ENCODE results near the gene RPL35. TPM values are rescaled to one million over a fixed set of nuclear protein-coding genes. Genes with fewer than 3 reads are reported as not detected.

Gene RPL35
- total RNA-seq, 2 experiments from 2014 or later: 2,220 to 2,231 TPM

DNA sequence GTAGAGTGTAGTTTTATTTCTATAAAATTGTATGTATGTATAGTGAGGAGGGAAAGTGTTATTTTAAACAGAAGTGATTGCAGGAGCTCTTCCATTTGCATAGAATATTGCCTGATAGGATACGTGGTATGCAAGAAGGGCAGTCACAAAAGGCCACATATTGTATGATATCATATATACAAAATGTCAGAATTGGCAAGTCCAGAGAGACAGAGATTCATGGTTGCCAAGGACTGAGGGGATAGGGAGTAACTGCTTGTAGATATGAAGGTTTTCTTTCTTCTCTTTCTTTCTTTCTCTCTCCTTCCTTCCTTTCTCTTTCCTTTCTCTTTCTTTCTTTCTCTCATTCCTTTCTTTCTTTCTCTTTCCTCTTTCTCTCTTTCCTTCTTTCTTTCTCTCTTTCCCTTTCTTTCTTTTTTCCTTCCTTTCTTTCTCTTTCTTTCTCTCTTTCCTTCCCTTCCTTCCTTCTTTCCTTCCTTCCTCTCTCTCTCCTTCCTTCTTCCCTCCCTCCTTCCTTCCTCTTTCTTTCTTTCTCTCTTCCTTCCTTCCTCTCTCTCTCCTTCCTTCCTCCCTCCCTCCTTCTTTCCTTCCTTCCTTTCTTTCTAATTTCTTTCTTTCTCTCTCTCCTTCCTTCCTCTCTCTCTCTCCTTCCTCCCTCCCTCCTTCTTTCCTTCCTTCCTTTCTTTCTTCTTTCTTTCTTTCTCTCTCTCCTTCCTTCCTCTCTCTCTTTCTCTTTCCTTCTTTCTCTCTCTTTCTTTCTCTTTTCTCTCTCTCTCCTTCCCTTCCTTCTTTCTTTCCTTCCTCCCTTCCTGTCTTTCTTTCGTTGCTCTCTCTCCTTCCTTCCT, 33.0 kb downstream of the RPL35 start:
- no peak for DNase-seq
- no peaks in the 10 kb centered on the region for H3K27me3 Mint-ChIP-seq
- no peak overlapping the region for H3K27ac Mint-ChIP-seq
- H3K4me1 Mint-ChIP-seq: no peaks in the 10 kb centered on the region
- peaks cover 3% of the 10 kb centered on the region for H3K9me3 Mint-ChIP-seq
- no peak overlapping the region for H3K4me3 Mint-ChIP-seq
- no peaks in the 10 kb centered on the region for H3K36me3 Mint-ChIP-seq

DNA sequence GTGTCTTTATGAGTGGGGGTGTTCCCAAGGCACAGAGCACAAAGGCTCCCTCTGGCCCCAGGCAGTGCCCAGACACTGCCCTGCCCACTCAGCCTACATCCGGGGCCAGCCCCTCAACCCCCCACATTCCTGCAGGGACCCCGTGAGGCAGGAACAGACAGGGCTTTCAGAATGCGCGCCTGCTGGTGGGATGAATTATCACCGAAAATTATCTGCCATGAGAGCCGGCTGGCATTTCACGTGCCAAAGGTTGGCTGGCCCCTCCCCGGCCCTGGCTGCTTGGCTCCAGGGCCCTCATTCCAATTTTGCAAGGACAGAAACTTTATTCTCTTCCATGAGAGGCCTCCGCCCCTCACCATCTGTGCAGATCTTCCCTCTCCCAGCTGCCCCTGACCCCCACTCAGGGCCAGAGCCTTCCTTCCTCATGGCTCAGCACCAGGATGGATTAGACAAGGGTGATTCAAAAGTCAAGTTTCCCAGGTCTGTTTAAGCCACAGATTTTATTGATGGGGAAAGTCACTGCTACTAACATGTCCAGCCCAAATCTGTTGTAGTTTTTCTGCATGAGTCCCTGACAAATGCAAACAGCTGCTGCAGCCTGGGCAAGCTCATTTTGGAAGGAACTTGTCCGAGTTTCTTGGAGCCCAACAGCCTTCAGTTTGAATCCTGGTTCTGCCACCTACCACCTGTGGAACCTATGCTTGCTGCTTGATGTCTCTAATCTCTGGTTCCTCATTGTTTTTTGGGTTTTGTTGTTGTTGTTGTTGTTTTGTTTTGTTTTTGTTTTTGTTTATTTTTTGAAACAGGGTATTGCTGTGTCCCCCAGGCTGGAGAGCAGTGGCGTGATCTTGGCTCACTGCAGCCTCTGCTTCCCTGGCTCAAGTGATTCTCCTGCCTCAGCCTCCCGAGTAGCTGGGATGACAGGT, 40.8 kb downstream of the RPL35 start:
- Mint-ChIP-seq H3K9me3 (no peaks in the 10 kb centered on the region), H3K27me3 (peaks cover 27% of the 10 kb centered on the region), H3K27ac (no peak overlapping the region), H3K36me3 (no peaks in the 10 kb centered on the region), H3K4me3 (no peak overlapping the region), H3K4me1 (peaks cover 9% of the 10 kb centered on the region)
- no peak for DNase-seq

DNA sequence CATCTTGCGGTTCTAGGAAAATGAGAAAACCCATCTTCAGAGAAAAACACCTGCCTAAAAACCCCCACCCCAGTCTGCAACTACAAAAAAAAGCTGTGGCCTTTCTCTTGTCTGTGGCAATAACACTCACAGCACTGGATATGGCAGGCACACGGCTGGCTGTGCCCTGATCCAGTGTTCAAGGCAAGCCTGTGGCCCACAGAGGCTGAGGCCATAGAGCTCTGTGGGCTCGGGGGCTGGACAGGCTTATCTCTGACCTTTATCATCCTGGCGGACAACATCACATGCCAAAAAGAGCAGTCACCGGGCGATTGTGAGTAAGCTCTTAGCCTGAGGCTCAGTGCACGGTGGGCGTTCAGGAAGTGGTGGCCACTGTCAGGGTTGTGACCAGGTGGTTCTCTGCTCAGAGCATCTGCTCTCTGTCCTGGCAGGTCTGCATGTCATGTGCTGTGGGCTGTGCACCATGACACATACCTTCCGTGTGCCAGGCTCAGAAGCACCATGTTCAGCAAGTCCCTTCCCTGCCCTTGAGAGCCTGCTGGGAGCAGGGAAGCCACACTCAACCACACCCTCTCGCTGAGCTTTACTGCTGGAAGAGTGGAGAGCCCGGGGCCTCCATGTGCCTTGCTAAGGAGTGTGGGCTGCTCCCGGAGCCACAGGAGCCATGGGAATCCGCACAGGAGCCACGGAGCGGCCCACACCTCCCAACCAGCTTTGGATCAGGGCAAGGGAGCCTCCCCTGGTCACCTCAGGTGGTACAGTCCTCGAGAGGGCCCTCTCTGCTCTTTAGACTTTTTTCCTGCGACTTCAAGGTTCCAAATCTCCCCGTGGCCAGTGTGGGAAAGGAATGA, 43.1 kb downstream of the RPL35 start:
- peak overlapping the region; percentile 8 for H3K4me3 Mint-ChIP-seq
- DNase-seq: peak; percentile 60
- H3K27me3 Mint-ChIP-seq: peaks cover 27% of the 10 kb centered on the region
- H3K36me3 Mint-ChIP-seq: no peaks in the 10 kb centered on the region
- no peaks in the 10 kb centered on the region for H3K9me3 Mint-ChIP-seq
- peaks cover 9% of the 10 kb centered on the region for H3K4me1 Mint-ChIP-seq
- H3K27ac Mint-ChIP-seq: peak overlapping the region; percentile 34

DNA sequence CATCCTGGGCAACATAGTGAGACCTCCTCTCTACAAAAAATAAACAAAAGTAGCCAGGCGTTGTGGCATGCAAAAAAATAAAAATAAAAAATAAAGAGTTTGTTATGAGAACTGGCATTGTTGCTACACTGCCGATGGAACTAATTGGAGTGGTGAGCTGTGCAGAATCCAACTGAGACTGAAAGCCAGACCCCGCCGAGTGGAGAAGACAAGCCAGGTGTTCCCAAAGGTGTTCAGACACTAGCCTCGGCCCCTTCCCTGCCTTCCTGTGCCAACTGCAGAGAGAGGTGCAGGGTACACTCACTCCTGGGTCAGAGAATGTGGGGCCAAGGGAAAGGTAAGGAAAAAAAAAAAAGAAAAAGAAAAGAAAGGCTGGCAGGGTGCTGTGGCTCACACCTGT, 46.2 kb downstream of the RPL35 start:
- no peaks in the 10 kb centered on the region for H3K9me3 Mint-ChIP-seq
- H3K4me1 Mint-ChIP-seq: peaks cover 9% of the 10 kb centered on the region
- DNase-seq: no peak
- no peak overlapping the region for H3K27ac Mint-ChIP-seq
- H3K36me3 Mint-ChIP-seq: no peaks in the 10 kb centered on the region
- no peak overlapping the region for H3K4me3 Mint-ChIP-seq
- peaks cover 18% of the 10 kb centered on the region for H3K27me3 Mint-ChIP-seq

DNA sequence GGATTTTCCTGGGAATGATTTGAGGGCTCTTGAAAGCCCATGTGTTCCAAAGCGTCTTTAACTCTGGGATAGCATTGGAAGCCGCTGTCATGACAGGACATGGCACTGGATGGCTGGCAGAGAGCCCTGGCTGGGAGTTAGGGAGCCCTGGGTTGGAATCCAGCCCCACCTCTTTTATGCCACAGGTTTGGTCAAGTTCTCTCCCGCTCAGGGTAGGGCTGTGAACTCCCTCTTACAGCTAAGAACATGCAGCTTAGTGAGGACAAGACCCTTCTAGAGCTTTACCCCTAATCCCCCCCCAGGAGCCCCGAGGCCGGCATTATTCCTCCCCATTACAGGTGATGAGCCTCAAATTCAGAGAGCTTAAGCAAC, 47.6 kb downstream of the RPL35 start:
- peaks cover 18% of the 10 kb centered on the region for H3K27me3 Mint-ChIP-seq
- peaks cover 9% of the 10 kb centered on the region for H3K4me1 Mint-ChIP-seq
- no peak for DNase-seq
- no peaks in the 10 kb centered on the region for H3K36me3 Mint-ChIP-seq
- no peak overlapping the region for H3K4me3 Mint-ChIP-seq
- H3K9me3 Mint-ChIP-seq: no peaks in the 10 kb centered on the region
- H3K27ac Mint-ChIP-seq: no peak overlapping the region

DNA sequence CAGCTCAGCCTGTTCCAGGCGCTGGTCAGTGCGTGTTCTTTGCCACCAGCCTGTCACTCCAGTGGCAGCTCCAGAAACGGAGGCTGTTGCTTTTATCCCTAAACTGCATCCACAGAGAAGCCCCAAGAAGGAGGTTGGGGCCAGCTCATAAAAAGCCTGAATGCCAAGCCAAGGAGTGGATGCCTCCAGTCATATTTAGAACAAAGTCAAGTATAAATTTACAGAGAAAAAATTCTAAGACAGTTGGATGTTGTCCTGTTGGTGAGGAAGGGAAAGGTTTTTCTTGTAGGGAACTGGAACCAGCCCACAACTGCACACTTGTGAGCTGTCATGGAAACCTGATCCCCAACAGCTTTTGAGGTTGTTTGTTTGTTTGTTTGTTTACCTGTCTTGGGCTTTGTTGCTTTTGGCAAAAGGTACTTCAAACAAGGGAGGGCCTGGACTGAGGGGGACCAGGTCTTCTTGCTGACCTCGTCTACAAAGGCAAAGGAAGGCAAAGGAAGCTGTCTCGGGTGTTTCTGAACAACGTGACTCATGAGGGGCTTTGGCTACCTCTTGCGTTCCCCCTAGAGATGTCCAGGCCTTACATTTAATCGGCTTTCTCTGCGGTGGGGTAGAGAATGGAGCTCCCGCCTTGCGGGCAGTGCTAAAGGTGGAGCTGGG, 48.1 kb downstream of the RPL35 start:
- H3K9me3 Mint-ChIP-seq: no peaks in the 10 kb centered on the region
- H3K36me3 Mint-ChIP-seq: no peaks in the 10 kb centered on the region
- H3K27me3 Mint-ChIP-seq: peaks cover 16% of the 10 kb centered on the region
- H3K4me1 Mint-ChIP-seq: peaks cover 7% of the 10 kb centered on the region
- no peak for DNase-seq
- H3K27ac Mint-ChIP-seq: no peak overlapping the region
- H3K4me3 Mint-ChIP-seq: no peak overlapping the region

DNA sequence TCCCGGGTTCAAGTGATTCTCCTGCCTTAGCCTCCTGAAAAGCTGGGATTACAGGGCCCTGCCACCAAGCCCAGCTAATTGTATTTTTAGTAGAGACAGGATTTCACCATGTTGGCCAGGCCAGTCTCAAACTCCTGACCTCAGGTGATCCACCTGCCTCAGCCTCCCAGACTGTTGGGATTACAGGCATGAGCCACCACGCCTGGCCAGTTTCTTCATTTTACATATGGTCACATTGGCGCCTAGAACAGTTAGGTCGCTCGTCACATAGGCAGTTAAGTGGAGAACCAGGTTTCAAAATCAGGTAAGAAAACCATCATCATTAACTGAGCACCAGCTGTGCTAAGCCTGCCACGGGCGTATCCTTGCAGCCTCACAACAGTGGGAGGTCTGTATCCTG, 48.7 kb downstream of the RPL35 start:
- H3K4me3 Mint-ChIP-seq: no peak overlapping the region
- H3K27ac Mint-ChIP-seq: no peak overlapping the region
- no peaks in the 10 kb centered on the region for H3K9me3 Mint-ChIP-seq
- no peak for DNase-seq
- peaks cover 10% of the 10 kb centered on the region for H3K27me3 Mint-ChIP-seq
- H3K4me1 Mint-ChIP-seq: peaks cover 1% of the 10 kb centered on the region
- H3K36me3 Mint-ChIP-seq: no peaks in the 10 kb centered on the region

DNA sequence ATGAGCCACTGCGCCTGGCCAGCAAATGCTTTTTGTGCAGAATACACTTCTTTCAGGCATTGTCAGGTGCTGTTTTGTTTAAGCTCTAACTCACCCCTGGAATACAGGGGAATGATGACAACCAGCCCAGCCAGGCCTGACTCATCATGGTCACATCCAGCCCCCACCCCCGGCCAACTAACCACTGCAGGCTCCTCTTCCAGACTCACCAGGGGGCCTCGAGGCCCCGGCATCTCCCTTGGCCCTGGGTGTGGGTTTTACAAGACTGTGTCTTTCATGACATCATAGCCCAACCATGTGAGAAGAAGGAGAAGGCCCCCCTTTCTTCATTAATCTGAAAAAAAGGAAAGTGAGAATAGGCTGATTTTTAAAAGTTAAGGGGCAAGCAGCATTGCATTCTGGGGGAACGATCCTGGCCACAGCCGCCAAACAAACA, 49.3 kb downstream of the RPL35 start:
- H3K9me3 Mint-ChIP-seq: no peaks in the 10 kb centered on the region
- peak; percentile 14 for DNase-seq
- no peaks in the 10 kb centered on the region for H3K4me1 Mint-ChIP-seq
- peaks cover 7% of the 10 kb centered on the region for H3K27me3 Mint-ChIP-seq
- no peak overlapping the region for H3K27ac Mint-ChIP-seq
- no peak overlapping the region for H3K4me3 Mint-ChIP-seq
- H3K36me3 Mint-ChIP-seq: no peaks in the 10 kb centered on the region

DNA sequence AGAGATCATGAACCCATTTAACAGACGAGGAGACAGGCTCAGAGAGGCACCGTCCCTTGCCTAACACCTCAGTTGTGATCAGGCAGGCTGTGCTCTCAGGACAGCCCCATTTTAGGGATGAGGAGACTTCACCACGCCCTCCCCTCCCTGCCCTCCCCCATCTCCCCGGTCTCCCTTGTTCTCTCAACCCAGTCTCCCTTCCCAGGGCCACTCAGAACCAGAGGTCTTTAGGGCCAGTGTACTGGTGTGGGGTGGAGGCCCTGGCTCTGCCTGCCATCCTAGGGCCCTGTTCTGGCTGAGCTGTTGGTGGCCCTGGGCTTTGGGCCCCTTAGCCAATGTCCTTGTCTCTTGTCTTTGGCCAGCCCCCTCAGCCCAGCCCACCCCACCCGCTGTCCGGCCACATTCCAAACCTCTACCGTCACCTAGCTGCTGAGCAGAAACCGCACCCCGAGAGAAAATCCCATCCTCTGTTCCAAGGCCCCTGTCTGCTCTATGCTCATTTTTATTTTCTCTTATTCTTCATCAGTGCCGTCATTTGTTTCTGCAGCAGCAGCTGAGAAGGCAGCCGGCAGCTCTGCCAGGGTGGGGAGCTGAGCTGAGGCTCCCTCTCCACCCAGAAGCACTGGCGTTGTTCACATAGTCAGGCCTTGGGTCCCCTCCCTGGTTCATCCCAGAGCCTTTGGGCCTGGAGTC, 50.9 kb downstream of the RPL35 start:
- no peak for DNase-seq
- Mint-ChIP-seq H3K4me1 (no peaks in the 10 kb centered on the region), H3K27me3 (no peaks in the 10 kb centered on the region), H3K9me3 (no peaks in the 10 kb centered on the region), H3K27ac (no peak overlapping the region), H3K36me3 (no peaks in the 10 kb centered on the region), H3K4me3 (no peak overlapping the region)

DNA sequence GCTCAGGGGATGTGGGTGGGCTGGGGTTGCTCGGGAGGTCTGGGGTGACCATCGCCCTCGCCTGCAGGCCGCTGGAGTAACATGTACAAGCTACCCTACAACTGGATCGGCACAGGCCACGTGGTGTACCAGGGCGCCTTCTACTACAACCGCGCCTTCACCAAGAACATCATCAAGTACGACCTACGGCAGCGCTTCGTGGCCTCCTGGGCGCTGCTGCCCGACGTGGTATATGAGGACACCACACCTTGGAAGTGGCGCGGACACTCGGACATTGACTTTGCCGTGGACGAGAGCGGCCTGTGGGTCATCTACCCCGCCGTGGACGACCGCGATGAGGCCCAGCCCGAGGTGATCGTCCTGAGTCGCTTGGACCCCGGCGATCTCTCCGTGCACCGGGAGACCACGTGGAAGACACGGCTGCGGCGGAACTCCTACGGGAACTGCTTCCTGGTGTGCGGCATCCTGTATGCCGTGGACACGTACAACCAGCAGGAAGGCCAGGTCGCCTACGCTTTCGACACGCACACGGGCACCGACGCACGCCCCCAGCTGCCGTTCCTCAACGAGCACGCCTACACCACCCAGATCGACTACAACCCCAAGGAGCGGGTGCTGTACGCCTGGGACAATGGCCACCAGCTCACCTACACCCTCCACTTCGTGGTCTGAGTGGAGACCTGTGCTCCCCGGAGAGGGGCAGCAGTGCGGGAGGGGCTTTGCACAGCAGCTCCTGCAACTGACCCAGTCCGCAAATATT, 51.8 kb downstream of the RPL35 start:
- DNase-seq: no peak
- Mint-ChIP-seq H3K4me3 (no peak overlapping the region), H3K27ac (no peak overlapping the region), H3K4me1 (no peaks in the 10 kb centered on the region), H3K36me3 (no peaks in the 10 kb centered on the region), H3K27me3 (peaks cover 3% of the 10 kb centered on the region), H3K9me3 (no peaks in the 10 kb centered on the region)

DNA sequence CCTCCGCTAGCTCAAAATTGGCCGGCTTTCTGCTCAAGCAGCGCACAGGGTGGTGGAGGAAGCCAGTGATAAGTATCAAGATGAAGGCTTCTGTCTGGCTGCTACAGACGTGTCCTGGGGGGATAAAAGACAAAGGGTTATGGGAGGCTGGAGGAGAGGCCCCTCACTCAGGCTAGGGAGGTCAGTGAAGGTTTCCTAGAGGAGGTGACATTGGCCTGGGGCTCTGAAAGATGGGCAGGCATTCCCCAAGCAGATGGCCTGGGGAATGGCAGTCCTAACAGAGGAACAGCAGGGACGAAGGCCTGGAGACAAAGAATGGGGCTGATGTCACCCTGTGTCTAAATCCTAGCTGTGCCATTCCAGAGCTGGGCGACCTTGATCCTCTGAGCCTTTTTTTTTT, 52.5 kb downstream of the RPL35 start:
- Mint-ChIP-seq H3K27me3 (peaks cover 4% of the 10 kb centered on the region), H3K4me1 (no peaks in the 10 kb centered on the region), H3K4me3 (no peak overlapping the region), H3K27ac (no peak overlapping the region), H3K9me3 (no peaks in the 10 kb centered on the region), H3K36me3 (no peaks in the 10 kb centered on the region)
- no peak for DNase-seq

DNA sequence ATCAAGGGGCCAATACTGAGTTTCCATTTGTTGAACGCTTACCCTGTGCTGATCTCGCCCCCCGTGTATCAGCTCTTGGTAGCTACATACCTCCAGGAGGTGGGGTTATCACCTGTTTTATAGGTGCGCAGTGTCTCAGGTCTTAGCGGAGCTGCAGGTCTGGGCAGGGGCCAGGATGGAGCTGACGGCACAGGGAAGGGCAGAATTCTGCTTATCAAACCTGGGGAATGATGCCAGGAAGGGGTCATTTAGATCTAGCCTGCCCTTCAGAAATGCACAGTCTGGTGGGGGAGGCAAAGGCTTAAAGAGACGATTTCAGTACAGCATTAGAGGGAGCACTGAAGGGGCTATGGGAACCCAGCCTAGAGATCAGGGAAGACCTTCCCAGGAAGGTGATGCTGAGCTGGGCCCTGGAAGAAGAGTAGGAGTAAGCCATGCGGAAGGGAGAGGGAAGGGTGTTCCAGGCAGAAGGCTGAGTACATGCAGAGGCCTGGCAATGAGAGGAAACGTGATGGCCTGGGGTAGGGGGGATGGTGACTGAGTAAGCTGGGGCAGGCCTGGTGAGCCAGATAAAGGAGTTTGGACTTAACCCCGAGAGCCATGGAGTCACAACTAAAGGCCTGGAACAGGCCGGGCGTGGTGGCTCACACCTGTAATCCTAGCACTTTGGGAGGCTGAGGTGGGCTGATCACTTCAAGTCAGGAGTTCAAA, 53.4 kb downstream of the RPL35 start:
- Mint-ChIP-seq H3K9me3 (no peaks in the 10 kb centered on the region), H3K4me3 (no peak overlapping the region)

More for the DNA sequence above, 53.4 kb downstream of the RPL35 start:
- Mint-ChIP-seq H3K36me3 (no peaks in the 10 kb centered on the region), H3K4me1 (no peaks in the 10 kb centered on the region), H3K27me3 (peaks cover 4% of the 10 kb centered on the region), H3K27ac (no peak overlapping the region)
- no peak for DNase-seq
